Transverse colon (tissue), 4 donors: Measurements from ENCODE around the gene DYTN. TPM values are rescaled to one million over a fixed set of nuclear protein-coding genes. Genes with fewer than 3 reads are reported as not detected.
A peak's percentile ranks its signal among the peaks of the same experiment; 100 is the strongest.

Experiments
- DNase-seq: peaks from one replicate; pipeline ENCODE4 v3.0.0-alpha.2; 2019
- H3K27ac ChIP-seq, 4 donors: fragments of 200-600 bp; sonication (generic); 2 replicates each; pipeline ENCODE4 v1.5.1; 2016 to 2018; ENCODE audit warnings: inconsistent platforms in 4 of 4
- H3K27me3 ChIP-seq: fragments of 200-600 bp; sonication (generic); 2 replicates; pipeline ENCODE4 v1.5.1; 2017; ENCODE audit warnings: inconsistent platforms
- H3K36me3 ChIP-seq, 4 donors: fragments of 200-600 bp; sonication (generic); 2 replicates each; pipeline ENCODE4 v1.5.1; 2017 to 2019; ENCODE audit warnings: inconsistent platforms in 4 of 4
- H3K4me1 ChIP-seq, 4 donors: fragments of 200-600 bp; sonication (generic); 2 replicates each; pipeline ENCODE4 v1.5.1; 2017 to 2020; ENCODE audit warnings: inconsistent platforms in 4 of 4
- H3K4me3 ChIP-seq, 4 donors: fragments of 200-600 bp; sonication (generic); 1 replicate in 1 of 4; 2 replicates in 3 of 4; pipeline versions ENCODE4 v1.5.1 to v1.6.1; 2017 to 2019; ENCODE audit warnings: inconsistent platforms in 4 of 4
- H3K9me3 ChIP-seq, 2 donors: fragments of 200-600 bp; sonication (generic); 2 replicates each; pipeline ENCODE4 v1.5.1; 2017 to 2019; ENCODE audit warnings: inconsistent platforms in 2 of 2
- EP300 ChIP-seq: sonication (generic); formaldehyde crosslinking; IDR thresholded peaks from one replicate; pipeline ENCODE4 v1.6.1; 2017; ENCODE audit warnings: antibody characterized with exemption, low read depth
- POLR2A ChIP-seq: fragments of 450-650 bp; IDR thresholded peaks from one replicate; pipeline ENCODE4 v1.6.1; 2016; ENCODE audit warnings: antibody characterized with exemption, mild to moderate bottlenecking, moderate library complexity
- POLR2AphosphoS5 ChIP-seq, 3 donors: sonication (generic); formaldehyde crosslinking; IDR thresholded peaks; one replicate each; pipeline ENCODE4 v1.6.1; 2016; ENCODE audit warnings: antibody characterized with exemption in 3 of 3
- WGBS, 2 donors: methylation state at CpG; one replicate each; pipeline ENCODE4 v1.1.5; 2018; ENCODE audit warnings: low coverage in 1 of 2; 5-methylcytosine and 5-hydroxymethylcytosine counted together
- in situ Hi-C, 4 donors: fragments of 200-750 bp; cut with MboI; loops; one replicate each; pipeline versions ENCODE4 v1.15.0 to v1.15.1; 2017; ENCODE audit warnings: low sequenced_read_pairs in 3 of 4, low pct_ligation_motif_present in 1 of 4, low pct_unique_long_range_greater_than_20kb in 1 of 4
- intact Hi-C: fragments of 100-400 bp; cut with DNase I; formaldehyde crosslinking; loops from one replicate; pipeline ENCODE4 v1.15.1; 2023; ENCODE audit warnings: low total_unique reads
- total RNA-seq, 4 donors: library from RNA; depleted of rRNA; stranded (reverse); fragments of >200 nt; gene quantifications; one replicate each; pipeline ENCODE4 v1.1.0, GENCODE V29; 2016
- TF ChIP-seq, protein P1 (sequence below), 5 experiments: fragments of 200-600 bp in 3 of 5; fragments of 450-650 bp in 2 of 5; sonication (generic) in 3 of 5; IDR thresholded peaks; 1 replicate in 2 of 5; 2 replicates in 3 of 5; pipeline ENCODE4 v1.5.1; 2016 to 2017; ENCODE audit warnings: antibody characterized with exemption in 5 of 5, inconsistent platforms in 3 of 5, mild to moderate bottlenecking in 2 of 5, moderate library complexity in 1 of 5

DYTN gene, protein sequence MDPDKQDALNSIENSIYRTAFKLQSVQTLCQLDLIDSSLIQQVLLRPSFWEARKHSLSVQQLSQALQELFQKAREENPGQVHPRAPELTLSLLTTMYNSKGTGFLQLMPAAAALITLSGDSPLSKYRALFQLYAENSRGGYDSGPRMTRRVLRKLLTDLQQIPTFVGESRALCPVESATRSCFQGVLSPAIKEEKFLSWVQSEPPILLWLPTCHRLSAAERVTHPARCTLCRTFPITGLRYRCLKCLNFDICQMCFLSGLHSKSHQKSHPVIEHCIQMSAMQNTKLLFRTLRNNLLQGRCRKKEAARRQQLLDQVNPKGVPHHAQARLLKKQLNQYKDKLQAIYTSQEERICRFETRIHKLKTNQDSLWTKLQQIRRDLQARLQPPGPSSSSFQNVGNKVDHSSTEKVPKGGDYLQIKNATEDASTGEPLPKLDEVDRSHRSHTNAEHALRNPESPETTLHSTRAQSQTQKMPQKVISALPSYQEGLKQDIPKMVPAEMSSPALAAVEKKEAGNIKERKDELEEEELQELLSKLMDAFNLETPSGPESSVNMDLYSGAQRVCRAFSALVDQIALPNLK
- total RNA-seq: not detected

DNA sequence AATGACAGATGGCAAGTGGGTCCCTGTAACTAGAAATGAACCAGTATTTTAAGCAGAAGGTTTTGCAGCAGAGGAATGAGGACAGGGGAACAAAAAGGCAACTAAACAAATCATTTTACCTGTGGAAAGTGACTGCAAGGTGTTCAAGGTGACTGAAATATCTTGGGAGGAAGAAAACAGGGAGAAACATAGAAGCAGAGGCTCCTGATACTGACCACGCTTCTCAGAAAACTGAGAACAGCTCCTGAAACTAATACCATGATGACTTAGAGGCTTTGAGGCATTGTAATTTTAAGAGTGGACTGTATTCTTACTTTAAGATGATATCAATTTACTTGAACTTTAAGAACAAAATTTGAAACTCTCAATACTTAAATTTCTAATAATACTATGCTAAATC is at the start of gene DYTN:
DYTN (minus strand) TSS at position 101 of the 400 bp plus-strand sequence. CDS start 117 bp downstream, outside the sequence.
- H3K4me1 ChIP-seq: no peaks in the 10 kb centered on the region
- TF ChIP-seq, protein P1, sequence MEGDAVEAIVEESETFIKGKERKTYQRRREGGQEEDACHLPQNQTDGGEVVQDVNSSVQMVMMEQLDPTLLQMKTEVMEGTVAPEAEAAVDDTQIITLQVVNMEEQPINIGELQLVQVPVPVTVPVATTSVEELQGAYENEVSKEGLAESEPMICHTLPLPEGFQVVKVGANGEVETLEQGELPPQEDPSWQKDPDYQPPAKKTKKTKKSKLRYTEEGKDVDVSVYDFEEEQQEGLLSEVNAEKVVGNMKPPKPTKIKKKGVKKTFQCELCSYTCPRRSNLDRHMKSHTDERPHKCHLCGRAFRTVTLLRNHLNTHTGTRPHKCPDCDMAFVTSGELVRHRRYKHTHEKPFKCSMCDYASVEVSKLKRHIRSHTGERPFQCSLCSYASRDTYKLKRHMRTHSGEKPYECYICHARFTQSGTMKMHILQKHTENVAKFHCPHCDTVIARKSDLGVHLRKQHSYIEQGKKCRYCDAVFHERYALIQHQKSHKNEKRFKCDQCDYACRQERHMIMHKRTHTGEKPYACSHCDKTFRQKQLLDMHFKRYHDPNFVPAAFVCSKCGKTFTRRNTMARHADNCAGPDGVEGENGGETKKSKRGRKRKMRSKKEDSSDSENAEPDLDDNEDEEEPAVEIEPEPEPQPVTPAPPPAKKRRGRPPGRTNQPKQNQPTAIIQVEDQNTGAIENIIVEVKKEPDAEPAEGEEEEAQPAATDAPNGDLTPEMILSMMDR (IDR thresholded peaks at IDR 0.05): no peak
- TF ChIP-seq POLR2A: no peak
- no peak for TF ChIP-seq POLR2AphosphoS5 (IDR thresholded peaks at IDR 0.05)
- no peaks in the 10 kb centered on the region for H3K36me3 ChIP-seq
- H3K27ac ChIP-seq: no peak within 1 kb of the TSS
- intact Hi-C loops: no loop called here
- no peaks in the 10 kb centered on the region for H3K27me3 ChIP-seq
- WGBS, 2 donors: 81 to 86% methylated on average over 1 of the region's 1 CpG
- H3K9me3 ChIP-seq: no peaks in the 10 kb centered on the region
- H3K4me3 ChIP-seq: no peak within 1 kb of the TSS
- DNase-seq: no peak
- in situ Hi-C loops: no loop called here

DNA sequence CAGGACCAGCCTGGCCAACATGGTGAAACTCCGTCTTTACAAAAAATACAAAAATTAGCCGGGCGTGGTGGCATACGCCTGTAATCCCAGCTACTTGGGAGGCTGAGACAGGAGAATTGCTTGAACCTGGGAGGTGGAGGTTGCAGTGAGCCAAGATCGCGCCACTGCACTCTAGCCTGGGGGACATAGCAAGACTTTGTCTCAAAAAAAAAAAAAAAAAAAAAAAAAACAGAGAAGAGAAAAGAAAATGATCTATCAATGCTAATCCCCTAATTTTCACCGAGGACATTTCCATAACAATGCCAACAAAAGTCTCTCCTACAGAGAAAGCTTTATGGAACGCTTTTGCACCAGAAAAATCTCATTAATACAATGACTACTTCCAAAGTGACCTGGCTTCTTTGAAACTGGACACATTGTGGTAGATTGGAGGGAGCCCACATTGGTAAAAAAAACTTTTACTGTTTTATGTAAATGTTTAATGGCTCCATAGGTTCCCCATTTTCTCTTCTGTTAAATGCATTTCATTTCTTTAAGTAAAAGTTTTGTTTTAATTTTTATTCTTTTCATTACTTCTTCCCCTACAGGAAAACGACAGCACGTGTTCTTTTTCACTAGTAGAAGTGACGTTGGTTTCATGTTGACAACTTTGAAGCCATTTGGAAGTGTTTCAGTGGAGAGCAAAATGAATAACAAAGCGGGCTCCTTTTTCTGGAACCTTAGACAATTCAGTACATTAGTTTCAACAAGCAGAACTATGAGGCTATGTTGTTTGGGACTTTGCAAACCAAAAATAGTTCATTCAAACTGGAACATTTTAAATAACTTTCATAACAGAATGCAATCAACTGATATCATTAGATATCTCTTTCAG is 48.1 kb upstream of the DYTN start:
- in situ Hi-C loops: loop anchor here in 1 of 4 donors (25.0 kb wide), 1 partner anchor 1496 kb away; the partner anchor contains the start of genes IDH1 and PIKFYVE
- TF ChIP-seq, protein P1 (IDR thresholded peaks at IDR 0.05): no peak
- TF ChIP-seq EP300: no peak
- TF ChIP-seq POLR2A: no peak
- TF ChIP-seq POLR2AphosphoS5 (IDR thresholded peaks at IDR 0.05): no peak
- WGBS, 2 donors: 39 to 55% methylated on average over 8 to 12 of the region's 12 CpGs
- no peak for DNase-seq
- peaks cover 0 to 39% (median 15%) of the 10 kb centered on the region in 4 donors for H3K4me1 ChIP-seq
- intact Hi-C loops: no loop called here
- H3K9me3 ChIP-seq: no peaks in the 10 kb centered on the region
- peak overlapping the region; percentile 54 to 90 (median 78) for H3K4me3 ChIP-seq
- peak overlapping the region; percentile 81 to 91 (median 86) for H3K27ac ChIP-seq
- peaks cover 0 to 8% (median 3%) of the 10 kb centered on the region in 4 donors for H3K36me3 ChIP-seq
- no peaks in the 10 kb centered on the region for H3K27me3 ChIP-seq

DNA sequence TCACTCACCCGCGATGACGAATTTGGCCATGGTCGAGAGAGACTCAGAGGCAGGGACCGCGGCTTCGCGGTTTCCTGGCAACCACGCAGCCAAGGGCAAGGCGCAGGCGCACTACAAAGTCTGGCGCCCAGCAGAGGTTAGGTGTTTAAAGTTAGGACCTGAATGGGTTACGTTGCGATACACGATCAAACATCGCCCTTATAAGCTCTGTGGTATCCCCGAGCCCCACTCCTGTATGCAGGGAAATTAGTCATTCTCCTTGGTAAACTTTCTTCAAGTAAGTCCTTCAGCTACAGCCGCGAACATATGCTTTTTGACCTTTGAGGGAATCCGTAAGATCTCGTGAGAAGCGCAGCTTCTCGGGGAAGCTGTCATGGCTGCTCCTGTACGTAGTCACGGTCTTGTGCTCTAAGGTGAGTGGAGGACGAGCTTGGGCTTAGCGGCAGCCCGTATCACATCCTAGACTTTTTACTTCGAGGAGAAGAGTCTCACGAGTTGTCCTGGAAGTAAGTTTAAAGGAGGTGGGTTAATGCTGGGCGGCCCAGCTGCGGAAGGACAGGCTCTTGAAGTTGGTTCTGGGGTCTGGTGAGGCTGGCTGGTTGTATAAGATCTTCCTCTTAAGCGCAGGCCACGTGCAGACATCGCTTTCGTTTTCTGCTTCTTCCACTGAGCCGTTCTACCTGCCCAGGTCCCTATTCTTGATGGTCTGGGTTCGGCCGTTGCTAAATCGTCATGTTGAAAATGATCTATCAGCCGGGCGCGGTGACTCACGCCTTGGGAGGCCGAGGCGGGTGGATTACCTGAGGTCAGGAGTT is 47.3 kb upstream of the DYTN start, which contains the start of the genes FASTKD2 and MDH1B:
FASTKD2 (plus strand) TSS at position 365 of the 815 bp plus-strand sequence. CDS start 1,088 bp downstream, outside the sequence.
MDH1B (minus strand) TSS at position 87 of the 815 bp plus-strand sequence; CDS start at position 30, 57 bp downstream.
- Histone ChIP-seq H3K4me1 (peaks cover 0 to 39% (median 15%) of the 10 kb centered on the region in 4 donors), H3K4me3 (peak within 1 kb of the TSS; percentile 54 to 90 (median 78)), H3K27me3 (no peaks in the 10 kb centered on the region), H3K9me3 (no peaks in the 10 kb centered on the region), H3K36me3 (no peaks in the 10 kb centered on the region), H3K27ac (peak within 1 kb of the TSS; percentile 81 to 91 (median 86))
- in situ Hi-C loops: loop anchor here in 1 of 4 donors (25.0 kb wide), 1 partner anchor 1497 kb away; the partner anchor contains the start of genes IDH1 and PIKFYVE
- 0% methylated on average over 2 to 43 of the region's 46 CpGs for WGBS, 2 donors
- intact Hi-C loops: no loop called here
- TF ChIP-seq, protein P1 (IDR thresholded peaks at IDR 0.05): no peak
- peak; percentile 66 for TF ChIP-seq POLR2A
- peak; percentile 49 to 79 (median 78) for TF ChIP-seq POLR2AphosphoS5 (IDR thresholded peaks at IDR 0.05)
- peak; percentile 87 for DNase-seq
